Measurements from ENCODE around the gene GPR101. TPM values are rescaled to one million over a fixed set of nuclear protein-coding genes. Genes with fewer than 3 reads are reported as not detected.

Gene GPR101
- total RNA-seq, 1 donor from 2014 or later, result not detected

DNA sequence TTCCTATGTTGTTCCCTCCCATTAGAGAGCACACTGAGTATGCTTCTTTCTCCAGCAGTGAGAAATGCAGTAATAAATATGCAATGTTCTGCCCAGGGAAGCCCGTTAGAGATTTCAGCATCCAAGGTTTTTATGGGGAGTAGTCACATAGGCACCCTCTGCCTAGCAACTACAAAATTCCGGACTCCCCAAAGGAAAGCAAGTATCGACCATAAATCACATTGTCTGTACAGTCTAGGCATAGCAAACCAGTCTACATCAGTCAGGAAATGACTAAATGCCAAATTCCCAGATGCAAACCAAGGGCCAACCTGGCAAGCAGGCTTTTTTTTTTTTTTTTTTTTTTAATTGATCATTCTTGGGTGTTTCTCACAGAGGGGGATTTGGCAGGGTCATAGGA is 34.8 kb downstream of the GPR101 start:
- peaks cover 9% of the 10 kb centered on the region for H3K9me3 Mint-ChIP-seq (ENCODE audit: low read depth)
- DNase-seq (ENCODE audit: low spot score, unreplicated experiment), result no peak
- no peaks in the 10 kb centered on the region for H3K4me1 Mint-ChIP-seq (ENCODE audit: low read depth)
- H3K27ac Mint-ChIP-seq, result no peak overlapping the region
- H3K27me3 Mint-ChIP-seq, result no peaks in the 10 kb centered on the region
- TF ChIP-seq, protein P1, sequence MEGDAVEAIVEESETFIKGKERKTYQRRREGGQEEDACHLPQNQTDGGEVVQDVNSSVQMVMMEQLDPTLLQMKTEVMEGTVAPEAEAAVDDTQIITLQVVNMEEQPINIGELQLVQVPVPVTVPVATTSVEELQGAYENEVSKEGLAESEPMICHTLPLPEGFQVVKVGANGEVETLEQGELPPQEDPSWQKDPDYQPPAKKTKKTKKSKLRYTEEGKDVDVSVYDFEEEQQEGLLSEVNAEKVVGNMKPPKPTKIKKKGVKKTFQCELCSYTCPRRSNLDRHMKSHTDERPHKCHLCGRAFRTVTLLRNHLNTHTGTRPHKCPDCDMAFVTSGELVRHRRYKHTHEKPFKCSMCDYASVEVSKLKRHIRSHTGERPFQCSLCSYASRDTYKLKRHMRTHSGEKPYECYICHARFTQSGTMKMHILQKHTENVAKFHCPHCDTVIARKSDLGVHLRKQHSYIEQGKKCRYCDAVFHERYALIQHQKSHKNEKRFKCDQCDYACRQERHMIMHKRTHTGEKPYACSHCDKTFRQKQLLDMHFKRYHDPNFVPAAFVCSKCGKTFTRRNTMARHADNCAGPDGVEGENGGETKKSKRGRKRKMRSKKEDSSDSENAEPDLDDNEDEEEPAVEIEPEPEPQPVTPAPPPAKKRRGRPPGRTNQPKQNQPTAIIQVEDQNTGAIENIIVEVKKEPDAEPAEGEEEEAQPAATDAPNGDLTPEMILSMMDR (IDR thresholded peaks at IDR 0.05; ENCODE audit: unreplicated experiment), result no peak
- no peak overlapping the region for H3K4me3 Mint-ChIP-seq (ENCODE audit: low read depth)
- peaks cover 3% of the 10 kb centered on the region for H3K36me3 Mint-ChIP-seq (ENCODE audit: insufficient read depth)

Other genes starting within 250 kb of the GPR101 start
- 425 and 445 TPM in 2 replicates for gene RBMX, start 153.3 kb downstream of the GPR101 start, total RNA-seq